Spinal cord (tissue), 10 donors: ENCODE data around the gene GRM5. TPM values are rescaled to one million over a fixed set of nuclear protein-coding genes. Genes with fewer than 3 reads are reported as not detected.
A peak's percentile ranks its signal among the peaks of the same experiment; 100 is the strongest.

ENCODE experiments used
- DNase-seq, 6 donors: peaks; one replicate each; pipeline versions ENCODE4 v3.0.0 to v3.0.0-alpha.2; 2013 to 2015; ENCODE audit warnings: low spot score in 6 of 6, low read depth in 4 of 6
- H3K27ac ChIP-seq: one replicate; pipeline ENCODE4 v1.5.1; 2013; ENCODE audit warnings: low read depth, low read length, control low read depth
- H3K27me3 ChIP-seq: one replicate; pipeline ENCODE4 v1.6.1; 2013; ENCODE audit warnings: low read length; ENCODE audit not compliant: control insufficient read depth, insufficient read depth
- H3K36me3 ChIP-seq: one replicate; pipeline ENCODE4 v1.6.1; 2013; ENCODE audit warnings: low read length; ENCODE audit not compliant: control insufficient read depth, insufficient read depth
- H3K4me1 ChIP-seq: one replicate; pipeline ENCODE4 v1.6.1; 2013; ENCODE audit warnings: low read length; ENCODE audit not compliant: control insufficient read depth, insufficient read depth
- H3K4me3 ChIP-seq: one replicate; pipeline ENCODE4 v1.5.1; 2013; ENCODE audit warnings: low read depth, low read length, control low read depth
- H3K9me3 ChIP-seq: one replicate; pipeline ENCODE4 v1.6.1; 2013; ENCODE audit warnings: low read length; ENCODE audit not compliant: control insufficient read depth, insufficient read depth
- WGBS: methylation state at CpG from one replicate; pipeline ENCODE4 v1.1.5; 2013; ENCODE audit warnings: missing lambda C conversion rate; ENCODE audit not compliant: insufficient coverage; 5-methylcytosine and 5-hydroxymethylcytosine counted together
- polyA plus RNA-seq, 2 donors: library from polyadenylated mRNA; unstranded; fragments of 120-200 nt; gene quantifications; one replicate each; pipeline ENCODE4 v1.2.1, GENCODE V29; 2013; ENCODE audit not compliant: insufficient read length in 2 of 2
- total RNA-seq, 2 donors: library from RNA; depleted of rRNA in 1 of 2; stranded (reverse); fragments of 120-200 nt in 1 of 2; fragments of >200 nt in 1 of 2; gene quantifications; one replicate each; pipeline versions ENCODE4 v1.2.3 to v1.2.4, GENCODE V29; 2013 to 2014
- donor health status: healthy.

Gene GRM5
- total and polyA plus RNA-seq, 4 donors, result 19.7 to 104 (median 33.9) TPM

GRCh38 chr11:88692306-88693086 lies 373.3 kb downstream of the GRM5 start:
- DNase-seq, result peak in 1 of 6 donors; percentile 78
- WGBS, result 14% methylated on average over 1 of the region's 4 CpGs
- no peak overlapping the region for H3K27ac ChIP-seq

DNA sequence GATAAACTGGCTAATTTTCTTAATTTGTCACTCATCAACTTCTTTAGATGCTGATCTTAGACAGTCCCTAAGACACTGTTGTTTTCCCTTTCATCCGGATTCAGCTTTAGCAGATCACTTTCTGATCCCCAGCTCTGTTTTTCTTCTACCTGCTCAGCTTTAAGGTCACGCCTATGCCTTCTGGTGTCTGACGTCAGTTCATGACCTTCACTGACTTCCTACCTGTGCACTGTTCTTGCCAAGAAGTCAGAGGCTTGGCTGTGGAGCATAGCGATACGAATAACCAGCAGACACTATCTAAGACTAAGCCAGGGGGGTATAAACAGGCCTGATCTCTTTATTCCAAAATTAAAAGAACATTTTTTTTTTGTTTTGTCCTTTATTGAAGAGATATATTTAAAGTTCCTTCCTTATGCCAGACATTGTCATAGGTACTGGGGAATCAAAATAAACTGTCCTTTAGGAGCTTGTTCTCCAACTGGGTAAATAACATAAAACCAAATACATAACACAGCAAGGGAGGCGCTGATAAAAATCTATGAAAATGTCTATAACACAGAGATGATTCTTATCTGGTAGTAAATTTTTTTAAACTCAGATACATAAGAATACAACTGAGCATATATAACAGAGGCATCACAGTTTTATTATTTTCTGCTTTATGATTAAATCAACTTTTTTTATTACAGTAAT lies 376.1 kb downstream of the GRM5 start:
- H3K4me3 ChIP-seq, result no peak overlapping the region
- no peaks in the 10 kb centered on the region for H3K9me3 ChIP-seq
- no peak overlapping the region for H3K27ac ChIP-seq
- no peaks in the 10 kb centered on the region for H3K4me1 ChIP-seq
- no peaks in the 10 kb centered on the region for H3K27me3 ChIP-seq
- 84% methylated on average over 3 of the region's 6 CpGs for WGBS
- H3K36me3 ChIP-seq, result no peaks in the 10 kb centered on the region
- no peak for DNase-seq

More at GRCh38 chr11:88692306-88693086, 373.3 kb downstream of the GRM5 start:
- no peaks in the 10 kb centered on the region for H3K36me3 ChIP-seq
- no peaks in the 10 kb centered on the region for H3K4me1 ChIP-seq
- H3K27me3 ChIP-seq, result no peaks in the 10 kb centered on the region
- no peaks in the 10 kb centered on the region for H3K9me3 ChIP-seq
- H3K4me3 ChIP-seq, result no peak overlapping the region

- H3K4me3 ChIP-seq, result no peak overlapping the region
- WGBS, result no CpG with 5 or more reads among the region's 1 CpG
- no peak overlapping the region for H3K27ac ChIP-seq
- DNase-seq, result peak in 1 of 6 donors; percentile 36
- no peaks in the 10 kb centered on the region for H3K4me1 ChIP-seq
- no peaks in the 10 kb centered on the region for H3K27me3 ChIP-seq
- H3K36me3 ChIP-seq, result no peaks in the 10 kb centered on the region
- H3K9me3 ChIP-seq, result no peaks in the 10 kb centered on the region
Measured at GRCh38 chr11:88683024-88683423, 382.8 kb downstream of the GRM5 start.

DNA sequence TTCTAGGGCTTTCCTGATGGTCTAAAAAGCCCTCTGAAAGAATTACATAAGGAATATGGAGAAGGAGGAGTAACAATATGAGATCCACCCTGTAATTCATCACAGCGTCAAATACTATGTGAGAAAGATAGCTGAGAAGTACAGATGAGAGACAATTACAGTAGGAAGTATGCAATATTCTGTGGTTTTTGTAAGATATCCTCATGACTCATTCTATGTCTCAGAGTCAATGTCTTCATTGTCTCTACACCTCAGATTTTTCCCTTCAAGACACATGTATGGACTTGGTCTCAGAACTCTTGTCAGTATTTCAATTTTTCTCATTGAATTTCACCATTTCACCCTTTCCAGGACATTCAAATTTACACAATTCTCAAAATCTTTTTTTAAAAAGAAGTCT lies 385.0 kb downstream of the GRM5 start:
- H3K36me3 ChIP-seq, result no peaks in the 10 kb centered on the region
- no peak overlapping the region for H3K27ac ChIP-seq
- H3K4me3 ChIP-seq, result no peak overlapping the region
- DNase-seq, result no peak
- no peaks in the 10 kb centered on the region for H3K27me3 ChIP-seq
- WGBS, result no CpG with 5 or more reads among the region's 1 CpG
- no peaks in the 10 kb centered on the region for H3K9me3 ChIP-seq
- H3K4me1 ChIP-seq, result no peaks in the 10 kb centered on the region

DNA sequence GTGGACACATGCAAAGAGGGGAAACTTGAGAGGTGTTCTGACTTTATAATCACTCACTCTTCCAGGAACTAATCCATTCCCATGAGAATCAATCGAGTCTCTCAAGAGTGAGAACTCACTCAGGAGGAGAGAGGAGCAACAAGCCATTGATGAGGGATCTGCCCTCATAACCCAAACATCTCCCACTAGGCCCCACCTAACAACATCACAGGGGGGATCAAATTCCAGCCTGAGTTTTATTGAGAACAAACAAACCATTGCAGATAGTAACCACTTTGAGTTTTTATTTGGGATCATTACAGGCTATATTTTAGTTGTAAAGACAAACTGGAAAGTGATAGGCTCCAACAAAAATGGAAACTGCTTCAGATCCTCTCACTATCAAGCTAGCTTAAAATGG lies 399.4 kb downstream of the GRM5 start:
- Histone ChIP-seq H3K4me1 (no peaks in the 10 kb centered on the region), H3K27ac (no peak overlapping the region), H3K36me3 (no peaks in the 10 kb centered on the region), H3K9me3 (no peaks in the 10 kb centered on the region), H3K27me3 (no peaks in the 10 kb centered on the region), H3K4me3 (no peak overlapping the region)
- no peak for DNase-seq
- 83% methylated on average over 1 of the region's 1 CpG for WGBS

DNA sequence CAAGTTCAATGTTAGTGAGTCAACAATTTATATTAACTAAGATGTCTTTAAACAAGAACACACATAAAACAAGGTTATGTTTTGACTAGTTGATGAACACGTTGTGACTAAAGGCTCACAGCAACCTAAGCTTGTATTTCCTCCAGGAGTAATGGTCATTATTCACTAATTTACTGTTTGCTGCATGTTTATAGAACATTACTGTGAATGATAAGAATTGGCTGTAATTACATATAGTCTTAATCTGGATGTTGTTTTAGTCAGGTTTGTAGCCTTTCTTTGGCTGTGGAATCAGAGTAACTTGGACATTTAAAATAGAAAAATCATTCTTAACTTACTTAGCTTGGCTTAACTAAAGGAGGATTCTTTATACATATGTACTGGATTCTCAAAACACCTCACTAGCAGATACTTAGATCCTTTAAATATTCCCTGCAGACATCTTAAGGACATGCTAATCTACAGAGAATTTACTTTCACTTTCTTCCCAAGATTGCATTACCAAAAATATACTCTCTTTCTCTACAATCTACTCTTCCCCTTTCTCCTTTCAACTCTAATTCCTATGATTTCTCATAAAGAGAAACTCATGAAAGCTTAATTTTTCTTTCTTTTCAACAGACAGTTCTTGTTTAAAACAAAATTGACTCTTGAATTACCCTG lies 408.6 kb downstream of the GRM5 start:
- Histone ChIP-seq H3K27me3 (no peaks in the 10 kb centered on the region), H3K4me1 (no peaks in the 10 kb centered on the region), H3K27ac (no peak overlapping the region), H3K9me3 (no peaks in the 10 kb centered on the region), H3K36me3 (no peaks in the 10 kb centered on the region), H3K4me3 (no peak overlapping the region)
- DNase-seq, result no peak
- no CpG with 5 or more reads among the region's 1 CpG for WGBS

GRCh38 chr11:88656283-88656682 lies 409.5 kb downstream of the GRM5 start:
- Histone ChIP-seq H3K4me3 (no peak overlapping the region), H3K36me3 (no peaks in the 10 kb centered on the region), H3K27me3 (no peaks in the 10 kb centered on the region), H3K27ac (no peak overlapping the region), H3K4me1 (no peaks in the 10 kb centered on the region), H3K9me3 (no peaks in the 10 kb centered on the region)
- WGBS, result no CpG with 5 or more reads among the region's 3 CpGs
- DNase-seq, result no peak

DNA sequence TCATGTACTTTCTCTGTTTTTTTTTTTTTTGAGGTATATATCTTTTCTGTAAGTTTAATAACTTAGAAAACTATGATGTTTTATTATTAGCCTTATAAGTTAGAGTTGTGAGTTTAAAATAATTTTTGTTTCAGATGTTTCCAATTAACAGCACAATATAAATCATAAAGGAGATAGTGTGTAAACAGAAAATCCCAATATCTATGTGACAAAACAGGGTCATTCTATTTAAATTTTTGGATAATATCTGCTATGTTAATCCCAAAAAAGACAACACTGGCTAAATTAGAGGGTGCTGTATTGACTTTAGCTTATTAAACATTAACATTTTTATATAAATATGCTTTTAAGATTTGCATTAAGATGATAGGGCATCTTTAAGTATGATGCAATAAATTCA lies 410.1 kb downstream of the GRM5 start:
- no peak for DNase-seq
- H3K27ac ChIP-seq, result no peak overlapping the region
- H3K9me3 ChIP-seq, result no peaks in the 10 kb centered on the region
- no peaks in the 10 kb centered on the region for H3K36me3 ChIP-seq
- H3K4me1 ChIP-seq, result no peaks in the 10 kb centered on the region
- H3K4me3 ChIP-seq, result no peak overlapping the region
- no peaks in the 10 kb centered on the region for H3K27me3 ChIP-seq

DNA sequence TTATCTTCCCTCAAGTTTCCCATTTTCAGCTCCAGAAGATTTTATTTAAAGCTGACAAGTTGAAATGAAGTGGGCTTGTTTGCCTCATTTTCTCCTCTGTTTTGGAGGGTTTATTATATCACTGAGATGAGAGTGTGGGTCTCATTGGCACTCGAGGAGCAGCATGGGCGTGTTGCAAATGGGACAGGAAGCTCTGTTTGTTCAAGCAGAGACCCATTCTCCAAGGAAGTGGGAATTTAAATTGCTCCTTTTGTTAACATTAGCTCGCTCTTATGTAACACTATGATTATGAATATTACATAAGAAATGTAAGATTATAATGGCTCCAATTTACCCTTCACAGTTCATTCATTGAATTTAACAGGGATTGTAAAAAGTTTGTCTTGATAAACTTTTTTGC lies 410.6 kb downstream of the GRM5 start:
- DNase-seq, result no peak
- Histone ChIP-seq H3K4me3 (no peak overlapping the region), H3K27me3 (no peaks in the 10 kb centered on the region), H3K27ac (no peak overlapping the region), H3K9me3 (no peaks in the 10 kb centered on the region), H3K36me3 (no peaks in the 10 kb centered on the region), H3K4me1 (no peaks in the 10 kb centered on the region)
- WGBS, result 69% methylated on average over 2 of the region's 3 CpGs
